Activated naive CD4-positive, alpha-beta T cell treated with anti-CD3 and anti-CD28 coated beads for 36 hours (primary cell): ENCODE results near the gene FKBP9. TPM values are rescaled to one million over a fixed set of nuclear protein-coding genes. Genes with fewer than 3 reads are reported as not detected.
"Not testable (repeated sequence)": the region's sequence is repeated elsewhere in the genome, so short reads cannot be mapped to it uniquely, and the experiment has no call there.

ENCODE experiments used
- CTCF ChIA-PET: fragments of 350-600 bp; sonication (Branson Sonifier 250); formaldehyde crosslinking; loops from one replicate; lab custom pipeline; 2021; ENCODE audit warnings: antibody characterized with exemption; lab: Charles Lee
- DNase-seq: peaks from one replicate; pipeline ENCODE4 v3.0.0-alpha.2; 2020
- H3K27ac Mint-ChIP-seq: one replicate; pipeline ENCODE4 v1.8.0; 2021; ENCODE audit warnings: mild to moderate bottlenecking, mixed read lengths
- H3K27me3 Mint-ChIP-seq: one replicate; pipeline ENCODE4 v1.8.0; 2021; ENCODE audit warnings: low read depth, mixed read lengths
- H3K36me3 Mint-ChIP-seq: one replicate; pipeline ENCODE4 v1.8.0; 2021; ENCODE audit warnings: low read depth, mixed read lengths
- H3K4me1 Mint-ChIP-seq: one replicate; pipeline ENCODE4 v1.8.0; 2021; ENCODE audit warnings: low read depth, mixed read lengths
- H3K4me3 Mint-ChIP-seq: one replicate; pipeline ENCODE4 v1.8.0; 2021; ENCODE audit warnings: mild to moderate bottlenecking, moderate library complexity, mixed read lengths
- H3K9me3 Mint-ChIP-seq: one replicate; pipeline ENCODE4 v1.8.0; 2021; ENCODE audit warnings: mixed read lengths
- intact Hi-C: fragments of 100-400 bp; cut with micrococcal nuclease; formaldehyde crosslinking; loops from one replicate; pipeline ENCODE4 v1.15.1; 2023
- total RNA-seq, 2 experiments: library from RNA; stranded (reverse); gene quantifications; one replicate each; pipeline ENCODE4 v1.2.3, GENCODE V29; 2021

Gene FKBP9
- total RNA-seq, 2 experiments from 2014 or later = 0.62 to 0.64 TPM

GRCh38 chr7:32963880-32964301 is 6.7 kb downstream of the FKBP9 start:
- CTCF ChIA-PET = interaction anchor here (0.8 to 2.4 kb wide), 2 partner anchors 90 to 144 kb away, joined by 4 to 7 read pairs; no protein-coding TSS in a partner anchor
- H3K9me3 Mint-ChIP-seq, DNase-seq, H3K36me3 Mint-ChIP-seq, H3K4me3 Mint-ChIP-seq, H3K4me1 Mint-ChIP-seq, H3K27ac Mint-ChIP-seq: not testable (repeated sequence)
- intact Hi-C loops = loop anchor here (1.0 kb wide), 2 partner anchors 86 to 143 kb away; no protein-coding TSS in a partner anchor
- peaks cover 20% of the 10 kb centered on the region for H3K27me3 Mint-ChIP-seq

- not testable (repeated sequence) for H3K4me1 Mint-ChIP-seq, H3K4me3 Mint-ChIP-seq, DNase-seq, H3K9me3 Mint-ChIP-seq, H3K36me3 Mint-ChIP-seq, H3K27ac Mint-ChIP-seq
- H3K27me3 Mint-ChIP-seq = peaks cover 16% of the 10 kb centered on the region
- intact Hi-C loops = loop anchor here (1.0 kb wide), 2 partner anchors 86 to 143 kb away; no protein-coding TSS in a partner anchor
- CTCF ChIA-PET = interaction anchor here (0.8 to 2.4 kb wide), 2 partner anchors 90 to 144 kb away, joined by 4 to 7 read pairs; no protein-coding TSS in a partner anchor
These were observed 7.4 kb downstream of the FKBP9 start for GRCh38 chr7:32964461-32965159.

GRCh38 chr7:32966489-32967267 is 9.4 kb downstream of the FKBP9 start:
- H3K4me1 Mint-ChIP-seq, intact Hi-C loops, DNase-seq, H3K9me3 Mint-ChIP-seq, H3K27ac Mint-ChIP-seq, H3K4me3 Mint-ChIP-seq, CTCF ChIA-PET, H3K36me3 Mint-ChIP-seq, H3K27me3 Mint-ChIP-seq: not testable (repeated sequence)

GRCh38 chr7:32967268-32967582 is 10.0 kb downstream of the FKBP9 start:
- H3K36me3 Mint-ChIP-seq, DNase-seq, intact Hi-C loops, H3K4me3 Mint-ChIP-seq, CTCF ChIA-PET, H3K27ac Mint-ChIP-seq, H3K27me3 Mint-ChIP-seq, H3K4me1 Mint-ChIP-seq, H3K9me3 Mint-ChIP-seq: not testable (repeated sequence)

GRCh38 chr7:32971967-32972366 is 14.7 kb downstream of the FKBP9 start:
- H3K4me3 Mint-ChIP-seq, H3K9me3 Mint-ChIP-seq, H3K4me1 Mint-ChIP-seq, H3K27ac Mint-ChIP-seq, DNase-seq, intact Hi-C loops, CTCF ChIA-PET, H3K27me3 Mint-ChIP-seq, H3K36me3 Mint-ChIP-seq: not testable (repeated sequence)

- H3K4me3 Mint-ChIP-seq, H3K4me1 Mint-ChIP-seq, DNase-seq, H3K36me3 Mint-ChIP-seq, H3K27me3 Mint-ChIP-seq, H3K9me3 Mint-ChIP-seq, CTCF ChIA-PET, H3K27ac Mint-ChIP-seq, intact Hi-C loops: not testable (repeated sequence)
These were observed 19.9 kb downstream of the FKBP9 start for GRCh38 chr7:32977159-32977558.

GRCh38 chr7:32979246-32979645 is 22.0 kb downstream of the FKBP9 start:
- DNase-seq, H3K4me1 Mint-ChIP-seq, H3K27me3 Mint-ChIP-seq, H3K36me3 Mint-ChIP-seq, H3K9me3 Mint-ChIP-seq, H3K27ac Mint-ChIP-seq, intact Hi-C loops, H3K4me3 Mint-ChIP-seq: not testable (repeated sequence)
- CTCF ChIA-PET = interaction anchor here (0.6 kb wide), 1 partner anchor 505 kb away, joined by 5 read pairs; no protein-coding TSS in a partner anchor

- DNase-seq, H3K27me3 Mint-ChIP-seq, intact Hi-C loops, H3K36me3 Mint-ChIP-seq, H3K4me3 Mint-ChIP-seq, CTCF ChIA-PET, H3K27ac Mint-ChIP-seq, H3K4me1 Mint-ChIP-seq, H3K9me3 Mint-ChIP-seq: not testable (repeated sequence)
These were observed 22.7 kb downstream of the FKBP9 start for GRCh38 chr7:32979902-32980301.

- H3K27ac Mint-ChIP-seq, CTCF ChIA-PET, H3K27me3 Mint-ChIP-seq, H3K36me3 Mint-ChIP-seq, intact Hi-C loops, H3K9me3 Mint-ChIP-seq, H3K4me3 Mint-ChIP-seq: not testable (repeated sequence)
- H3K4me1 Mint-ChIP-seq = peaks cover 14% of the 10 kb centered on the region
- peak; percentile 38 for DNase-seq
These were observed 30.9 kb downstream of the FKBP9 start for GRCh38 chr7:32988148-32988547.

- H3K9me3 Mint-ChIP-seq, H3K4me3 Mint-ChIP-seq, intact Hi-C loops, H3K27me3 Mint-ChIP-seq, H3K36me3 Mint-ChIP-seq, CTCF ChIA-PET, H3K27ac Mint-ChIP-seq, DNase-seq: not testable (repeated sequence)
- H3K4me1 Mint-ChIP-seq = peaks cover 17% of the 10 kb centered on the region
These were observed 33.9 kb downstream of the FKBP9 start for GRCh38 chr7:32991068-32991585.

- H3K9me3 Mint-ChIP-seq, H3K27me3 Mint-ChIP-seq, H3K4me3 Mint-ChIP-seq, DNase-seq, H3K27ac Mint-ChIP-seq, intact Hi-C loops, H3K36me3 Mint-ChIP-seq, CTCF ChIA-PET: not testable (repeated sequence)
- H3K4me1 Mint-ChIP-seq = peaks cover 17% of the 10 kb centered on the region
These were observed 34.9 kb downstream of the FKBP9 start for GRCh38 chr7:32991975-32992700.

- DNase-seq = peak; percentile 12
- not testable (repeated sequence) for H3K4me3 Mint-ChIP-seq, H3K27me3 Mint-ChIP-seq
These were observed 35.5 kb downstream of the FKBP9 start for GRCh38 chr7:32992750-32993149.

More at GRCh38 chr7:32992750-32993149, 35.5 kb downstream of the FKBP9 start:
- CTCF ChIA-PET, intact Hi-C loops, H3K36me3 Mint-ChIP-seq, H3K27ac Mint-ChIP-seq, H3K9me3 Mint-ChIP-seq: not testable (repeated sequence)
- peaks cover 17% of the 10 kb centered on the region for H3K4me1 Mint-ChIP-seq
